ENCODE measurements around the gene ASRGL1.
A peak's percentile ranks its signal among the peaks of the same experiment; 100 is the strongest.
"Not testable (repeated sequence)": the region's sequence is repeated elsewhere in the genome, so short reads cannot be mapped to it uniquely, and the experiment has no call there.

ASRGL1 gene

GRCh38 chr11:62372871-62373270, 35.6 kb downstream of the ASRGL1 start:
- FAIRE-seq (no peak), DNase-seq (ENCODE audit: insufficient read length, low spot score) (no peak)
- no peak for TF ChIP-seq POLR2A (IDR thresholded peaks at IDR 0.05; ENCODE audit: low read depth, low read length)

- no peak for FAIRE-seq
- TF ChIP-seq POLR2A (IDR thresholded peaks at IDR 0.05; ENCODE audit: low read depth, low read length), result no peak
- no peak for DNase-seq (ENCODE audit: insufficient read length, low spot score)
These were observed 36.3 kb downstream of the ASRGL1 start for GRCh38 chr11:62373464-62374119.

- no peak for FAIRE-seq
These were observed 37.6 kb downstream of the ASRGL1 start for GRCh38 chr11:62374801-62375200.

GRCh38 chr11:62378459-62379063, 41.3 kb downstream of the ASRGL1 start:
- DNase-seq (ENCODE audit: insufficient read length, low spot score); FAIRE-seq: not testable (repeated sequence)

More at GRCh38 chr11:62374801-62375200, 37.6 kb downstream of the ASRGL1 start:
- DNase-seq (ENCODE audit: insufficient read length, low spot score), result no peak
- no peak for TF ChIP-seq POLR2A (IDR thresholded peaks at IDR 0.05; ENCODE audit: low read depth, low read length)

DNA sequence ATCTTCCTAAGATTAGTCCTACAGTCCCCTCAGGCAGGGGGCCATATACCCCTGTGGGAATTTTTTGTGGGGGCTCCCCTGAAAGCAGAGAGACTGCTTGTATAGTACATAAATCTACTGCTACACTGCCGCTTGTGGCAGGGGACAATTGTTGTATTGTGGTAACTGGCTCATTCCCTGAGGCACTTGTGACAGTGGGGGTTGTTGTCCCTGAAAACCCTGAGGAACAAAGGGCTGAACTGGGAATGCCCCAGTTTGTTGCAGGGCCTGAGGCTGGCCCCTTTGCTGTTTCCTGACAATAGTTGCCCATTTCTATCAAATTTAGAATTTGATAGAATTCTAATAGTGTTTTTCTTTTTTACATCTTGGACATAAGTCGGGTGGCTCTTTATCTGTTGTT, 42.3 kb downstream of the ASRGL1 start:
- not testable (repeated sequence) for FAIRE-seq

GRCh38 chr11:62380821-62381245, 43.6 kb downstream of the ASRGL1 start:
- FAIRE-seq, result not testable (repeated sequence)
- peak; percentile 40 for DNase-seq (ENCODE audit: insufficient read length, low spot score)

More for the DNA sequence above, 42.3 kb downstream of the ASRGL1 start:
- not testable (repeated sequence) for DNase-seq (ENCODE audit: insufficient read length, low spot score)

DNA sequence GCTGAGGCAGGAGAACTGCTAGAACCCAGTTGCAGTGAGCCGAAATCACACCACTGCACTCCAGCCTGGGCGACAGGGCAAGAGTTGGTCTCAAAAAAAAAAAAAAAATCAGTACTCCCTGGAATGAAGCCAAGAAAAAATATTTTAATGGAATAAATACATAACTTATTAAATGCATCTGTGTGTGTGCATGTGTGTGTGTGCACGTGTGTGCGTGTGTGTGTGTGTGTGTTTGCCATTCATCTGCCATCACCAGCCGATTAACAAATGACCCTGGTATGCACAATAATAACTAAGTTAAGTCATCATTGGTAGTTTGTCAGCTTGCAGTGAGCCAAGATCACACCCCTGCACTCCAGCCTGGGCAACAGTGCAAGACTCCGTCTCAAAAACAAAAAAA, 46.6 kb downstream of the ASRGL1 start:
- DNase-seq (ENCODE audit: insufficient read length, low spot score), result no peak
- TF ChIP-seq POLR2A (IDR thresholded peaks at IDR 0.05; ENCODE audit: low read depth, low read length), result no peak
- no peak for FAIRE-seq

DNA sequence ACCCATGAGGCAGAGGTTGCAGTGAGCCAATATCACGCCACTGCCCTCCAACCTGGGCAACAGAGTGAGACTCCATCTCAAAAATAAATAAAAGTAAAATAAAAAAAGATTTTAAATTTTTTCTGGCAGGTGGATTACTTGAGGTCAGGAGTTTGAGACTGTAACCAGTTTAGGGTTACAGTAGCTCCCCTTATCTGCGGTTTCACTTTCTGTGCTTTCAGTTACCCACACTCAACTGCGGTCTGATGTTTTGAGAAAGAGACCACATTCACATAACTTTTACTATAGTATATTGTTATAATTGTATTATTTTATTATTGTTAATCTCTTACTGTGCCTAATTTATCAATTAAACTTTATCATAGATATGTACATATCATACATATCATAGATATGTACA, 48.8 kb downstream of the ASRGL1 start:
- FAIRE-seq; DNase-seq (ENCODE audit: insufficient read length, low spot score): not testable (repeated sequence)

DNA sequence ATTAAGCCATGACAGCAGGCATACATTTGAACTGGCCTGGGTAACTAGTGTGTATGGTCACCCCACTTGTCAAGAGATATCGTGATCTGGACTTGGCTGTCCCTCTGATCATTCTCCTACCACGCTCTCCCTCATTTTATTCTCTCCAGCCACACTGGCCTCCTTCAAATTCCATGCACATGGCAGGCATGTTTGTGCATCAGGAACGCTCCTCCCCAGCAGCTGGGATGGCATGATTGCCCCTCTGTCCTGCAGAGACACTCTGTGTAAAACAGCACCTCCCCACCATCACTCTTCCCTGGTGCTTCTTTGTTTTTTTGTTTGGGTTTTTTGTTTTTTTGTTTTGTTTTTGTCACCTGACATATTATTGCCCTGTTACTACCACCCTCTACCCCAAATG, 50.1 kb downstream of the ASRGL1 start:
- TF ChIP-seq POLR2A (IDR thresholded peaks at IDR 0.05; ENCODE audit: low read depth, low read length), result no peak
- DNase-seq (ENCODE audit: insufficient read length, low spot score) (no peak), FAIRE-seq (no peak)

- FAIRE-seq (no peak), DNase-seq (ENCODE audit: insufficient read length, low spot score) (no peak)
- TF ChIP-seq POLR2A (IDR thresholded peaks at IDR 0.05; ENCODE audit: low read depth, low read length), result no peak
These were observed 51.8 kb downstream of the ASRGL1 start for GRCh38 chr11:62388999-62389398.

DNA sequence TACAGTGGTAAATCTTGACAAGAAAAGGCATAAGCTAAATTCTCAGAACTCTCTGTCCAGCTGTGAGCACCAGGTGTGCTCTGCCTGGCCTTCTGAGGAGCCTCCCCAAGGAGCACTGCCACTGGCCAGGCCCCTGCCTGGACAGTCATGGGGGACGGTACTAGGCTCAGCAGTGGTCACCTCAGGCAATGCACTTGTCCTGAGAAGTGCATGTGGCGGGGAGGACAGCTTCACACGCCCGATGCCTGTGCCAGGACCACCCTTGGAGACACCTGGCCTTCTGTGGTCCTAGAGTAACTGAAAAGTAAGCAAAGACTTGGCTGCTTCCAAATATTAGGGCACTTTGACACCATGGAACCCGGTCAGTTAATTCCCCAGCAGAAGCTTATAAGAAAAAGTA, 53.0 kb downstream of the ASRGL1 start:
- TF ChIP-seq POLR2A (IDR thresholded peaks at IDR 0.05; ENCODE audit: low read depth, low read length), result no peak
- no peak for FAIRE-seq
- no peak for DNase-seq (ENCODE audit: insufficient read length, low spot score)

- no peak for FAIRE-seq
- no peak for TF ChIP-seq POLR2A (IDR thresholded peaks at IDR 0.05; ENCODE audit: low read depth, low read length)
These were observed 53.5 kb downstream of the ASRGL1 start for GRCh38 chr11:62390722-62391121.

GRCh38 chr11:62391642-62392425, 54.6 kb downstream of the ASRGL1 start:
- FAIRE-seq, result no peak
- DNase-seq (ENCODE audit: insufficient read length, low spot score), result no peak
- no peak for TF ChIP-seq POLR2A (IDR thresholded peaks at IDR 0.05; ENCODE audit: low read depth, low read length)

More at GRCh38 chr11:62390722-62391121, 53.5 kb downstream of the ASRGL1 start:
- no peak for DNase-seq (ENCODE audit: insufficient read length, low spot score)

GRCh38 chr11:62392506-62392905, 55.3 kb downstream of the ASRGL1 start:
- FAIRE-seq (no peak), DNase-seq (ENCODE audit: insufficient read length, low spot score) (no peak)
- no peak for TF ChIP-seq POLR2A (IDR thresholded peaks at IDR 0.05; ENCODE audit: low read depth, low read length)

Data from H54 (cell line).